Osteoblast (primary cell): ENCODE results near the gene ATG7. TPM values are rescaled to one million over a fixed set of nuclear protein-coding genes. Genes with fewer than 3 reads are reported as not detected.

ENCODE experiments used
- DNase-seq: peaks from one replicate; pipeline ENCODE4 v3.0.0; 2011; ENCODE audit warnings: low spot score, mixed read lengths; ENCODE audit not compliant: insufficient read length; ENCODE audit errors: missing footprints
- H2AFZ ChIP-seq: 2 replicates; pipeline ENCODE4 v1.6.0; 2011; ENCODE audit warnings: mild to moderate bottlenecking, low read length
- H3K27ac ChIP-seq: 2 replicates; pipeline ENCODE4 v1.5.1; 2011; ENCODE audit warnings: mild to moderate bottlenecking, low read depth, low read length, moderate library complexity
- H3K27me3 ChIP-seq: 2 replicates; pipeline ENCODE4 v1.6.0; 2012; ENCODE audit warnings: mild to moderate bottlenecking, control low read depth, inconsistent platforms, low read length, moderate library complexity; ENCODE audit not compliant: insufficient read depth
- H3K36me3 ChIP-seq: 2 replicates; pipeline ENCODE4 v1.5.1; 2011; ENCODE audit warnings: mild to moderate bottlenecking, low read length, control low read depth, moderate library complexity; ENCODE audit not compliant: insufficient read depth
- H3K4me1 ChIP-seq: 2 replicates; pipeline ENCODE4 v1.5.1; 2011; ENCODE audit warnings: mild to moderate bottlenecking, low read length, control low read depth, moderate library complexity; ENCODE audit not compliant: insufficient read depth
- H3K4me2 ChIP-seq: 2 replicates; pipeline ENCODE4 v1.6.0; 2011; ENCODE audit warnings: mild to moderate bottlenecking, low read length; ENCODE audit not compliant: insufficient read depth
- H3K4me3 ChIP-seq: fragments of 200-600 bp; sonication (generic); 3 replicates; pipeline ENCODE4 v1.5.1; 2012; ENCODE audit warnings: mild to moderate bottlenecking, low read length, inconsistent platforms; ENCODE audit not compliant: insufficient read depth
- H3K79me2 ChIP-seq: 2 replicates; pipeline ENCODE4 v1.6.0; 2012; ENCODE audit warnings: mild to moderate bottlenecking, low read length, control low read depth, inconsistent platforms; ENCODE audit not compliant: insufficient read depth
- H3K9me3 ChIP-seq: 2 replicates; pipeline ENCODE4 v1.5.1; 2011; ENCODE audit warnings: low read depth, low read length, control low read depth
- H4K20me1 ChIP-seq: 2 replicates; pipeline ENCODE4 v1.6.0; 2012; ENCODE audit warnings: mild to moderate bottlenecking, low read length, control low read depth; ENCODE audit not compliant: insufficient read depth
- total RNA-seq: library from RNA; depleted of rRNA; stranded (reverse); fragments of >200 nt; gene quantifications from 2 replicates; pipeline ENCODE4 v1.2.3, GENCODE V29; 2012
- TF ChIP-seq, protein P1 (sequence below): IDR thresholded peaks from 2 replicates; pipeline ENCODE4 v1.5.1; 2011; ENCODE audit warnings: mild to moderate bottlenecking, low read depth, low read length, moderate library complexity; ENCODE audit errors: extremely low read depth

ATG7 gene
- total RNA-seq, 1 donor, result 93.4 TPM

DNA sequence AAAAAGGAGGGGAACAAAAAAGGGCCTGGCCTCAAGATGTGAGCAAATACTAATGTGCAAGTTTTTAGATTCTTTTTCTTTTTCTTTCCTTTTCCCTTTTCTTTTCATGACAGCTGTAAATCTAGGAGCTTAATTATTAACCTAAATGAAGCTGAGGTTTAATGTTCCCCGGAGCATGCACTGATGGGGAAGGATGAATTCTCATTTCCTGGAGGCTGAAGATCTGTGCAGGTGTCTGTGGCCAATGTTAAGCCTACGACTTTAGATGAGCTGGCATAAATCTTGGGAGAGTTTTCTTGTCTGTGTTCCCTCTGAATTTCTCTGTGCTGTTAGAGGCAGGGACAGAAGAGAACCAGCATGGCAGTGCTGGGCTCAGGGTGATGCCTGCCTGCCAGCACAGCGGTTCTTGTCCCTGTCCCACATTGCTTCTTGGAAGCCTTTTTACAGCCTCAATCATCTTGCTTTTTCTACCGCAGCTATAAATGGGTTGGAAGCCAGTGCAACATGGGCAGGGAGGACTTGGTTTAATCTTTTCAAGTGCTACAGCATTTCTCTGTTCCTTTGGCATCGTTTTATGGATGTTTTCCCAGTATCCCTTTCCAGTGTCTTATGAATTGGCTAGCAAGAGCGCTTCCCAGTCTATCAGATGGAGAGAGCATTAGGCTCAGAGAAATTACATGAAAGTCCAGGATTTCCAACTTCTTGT is 119.1 kb downstream of the ATG7 start:
- Histone ChIP-seq H2AFZ (no peak overlapping the region), H3K4me1 (peaks cover 42% of the 10 kb centered on the region), H3K79me2 (peaks cover 4% of the 10 kb centered on the region), H4K20me1 (no peaks in the 10 kb centered on the region), H3K36me3 (no peaks in the 10 kb centered on the region), H3K9me3 (no peaks in the 10 kb centered on the region), H3K4me2 (no peak overlapping the region), H3K4me3 (no peak overlapping the region), H3K27me3 (no peaks in the 10 kb centered on the region), H3K27ac (peak overlapping the region; percentile 42)
- DNase-seq, result no peak
- TF ChIP-seq, protein P1, sequence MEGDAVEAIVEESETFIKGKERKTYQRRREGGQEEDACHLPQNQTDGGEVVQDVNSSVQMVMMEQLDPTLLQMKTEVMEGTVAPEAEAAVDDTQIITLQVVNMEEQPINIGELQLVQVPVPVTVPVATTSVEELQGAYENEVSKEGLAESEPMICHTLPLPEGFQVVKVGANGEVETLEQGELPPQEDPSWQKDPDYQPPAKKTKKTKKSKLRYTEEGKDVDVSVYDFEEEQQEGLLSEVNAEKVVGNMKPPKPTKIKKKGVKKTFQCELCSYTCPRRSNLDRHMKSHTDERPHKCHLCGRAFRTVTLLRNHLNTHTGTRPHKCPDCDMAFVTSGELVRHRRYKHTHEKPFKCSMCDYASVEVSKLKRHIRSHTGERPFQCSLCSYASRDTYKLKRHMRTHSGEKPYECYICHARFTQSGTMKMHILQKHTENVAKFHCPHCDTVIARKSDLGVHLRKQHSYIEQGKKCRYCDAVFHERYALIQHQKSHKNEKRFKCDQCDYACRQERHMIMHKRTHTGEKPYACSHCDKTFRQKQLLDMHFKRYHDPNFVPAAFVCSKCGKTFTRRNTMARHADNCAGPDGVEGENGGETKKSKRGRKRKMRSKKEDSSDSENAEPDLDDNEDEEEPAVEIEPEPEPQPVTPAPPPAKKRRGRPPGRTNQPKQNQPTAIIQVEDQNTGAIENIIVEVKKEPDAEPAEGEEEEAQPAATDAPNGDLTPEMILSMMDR, result no peak

DNA sequence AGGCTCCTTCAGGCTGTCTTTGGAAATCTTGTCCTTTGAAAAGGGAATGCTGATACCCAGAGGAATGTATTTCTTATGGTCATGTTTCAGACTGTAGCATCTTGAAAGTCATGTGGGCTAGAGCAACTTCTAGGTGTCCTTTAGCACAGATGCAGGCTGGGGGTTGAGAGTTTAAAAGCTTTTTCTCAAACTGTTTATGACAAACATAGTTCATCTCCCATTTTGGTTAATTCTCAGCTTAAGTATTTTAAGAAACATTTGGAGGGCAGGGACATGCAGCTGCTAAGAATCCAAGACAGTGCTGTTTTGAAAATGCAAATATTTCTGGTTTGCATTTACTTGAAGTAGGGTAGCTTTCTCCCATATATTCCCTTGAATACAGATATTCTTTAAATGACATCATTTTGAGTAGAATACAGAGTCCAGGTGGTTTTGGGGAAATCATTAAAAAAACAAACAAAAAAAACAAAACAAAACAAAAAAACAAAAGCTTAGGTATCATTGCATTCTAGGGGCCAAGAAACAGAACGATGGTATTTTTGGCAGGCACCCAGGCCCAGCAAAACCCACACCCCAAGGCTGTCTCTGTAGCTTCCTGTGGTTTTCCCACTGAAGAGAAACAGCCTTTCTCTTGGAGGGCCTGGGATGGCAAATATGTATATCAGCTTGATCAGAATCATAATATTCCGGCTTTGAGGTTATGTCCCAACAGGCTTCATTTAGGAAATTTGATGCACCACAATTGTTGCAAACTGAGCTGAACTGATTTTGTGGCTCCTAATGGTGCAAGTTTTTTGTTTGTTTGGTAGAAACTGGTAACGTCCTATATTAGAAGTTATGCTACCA is 120.0 kb downstream of the ATG7 start:
- Histone ChIP-seq H4K20me1 (no peaks in the 10 kb centered on the region), H2AFZ (no peak overlapping the region), H3K79me2 (peaks cover 4% of the 10 kb centered on the region), H3K4me1 (peaks cover 38% of the 10 kb centered on the region), H3K27ac (peak overlapping the region; percentile 42), H3K9me3 (no peaks in the 10 kb centered on the region), H3K4me2 (no peak overlapping the region), H3K4me3 (no peak overlapping the region), H3K36me3 (no peaks in the 10 kb centered on the region), H3K27me3 (no peaks in the 10 kb centered on the region)
- TF ChIP-seq, protein P1, result no peak
- no peak for DNase-seq

DNA sequence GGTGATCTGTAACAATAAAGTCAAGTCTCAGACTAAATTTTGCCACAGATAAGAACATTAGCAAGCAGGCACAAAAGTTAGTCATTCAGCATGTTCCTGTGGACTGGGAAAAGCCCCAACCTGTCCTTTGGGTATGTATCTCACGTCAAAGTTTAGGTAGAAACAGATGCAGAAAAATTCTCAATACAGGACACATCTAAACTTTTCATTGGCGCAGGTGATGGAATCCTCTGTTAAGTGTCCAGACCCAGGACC is 120.6 kb downstream of the ATG7 start:
- H3K4me3 ChIP-seq, result no peak overlapping the region
- H3K4me2 ChIP-seq, result no peak overlapping the region
- peak overlapping the region; percentile 42 for H3K27ac ChIP-seq
- no peaks in the 10 kb centered on the region for H3K36me3 ChIP-seq
- no peaks in the 10 kb centered on the region for H4K20me1 ChIP-seq
- DNase-seq, result no peak
- peaks cover 38% of the 10 kb centered on the region for H3K4me1 ChIP-seq
- H3K79me2 ChIP-seq, result peaks cover 4% of the 10 kb centered on the region
- H3K27me3 ChIP-seq, result no peaks in the 10 kb centered on the region
- TF ChIP-seq, protein P1, result no peak
- no peaks in the 10 kb centered on the region for H3K9me3 ChIP-seq
- no peak overlapping the region for H2AFZ ChIP-seq

DNA sequence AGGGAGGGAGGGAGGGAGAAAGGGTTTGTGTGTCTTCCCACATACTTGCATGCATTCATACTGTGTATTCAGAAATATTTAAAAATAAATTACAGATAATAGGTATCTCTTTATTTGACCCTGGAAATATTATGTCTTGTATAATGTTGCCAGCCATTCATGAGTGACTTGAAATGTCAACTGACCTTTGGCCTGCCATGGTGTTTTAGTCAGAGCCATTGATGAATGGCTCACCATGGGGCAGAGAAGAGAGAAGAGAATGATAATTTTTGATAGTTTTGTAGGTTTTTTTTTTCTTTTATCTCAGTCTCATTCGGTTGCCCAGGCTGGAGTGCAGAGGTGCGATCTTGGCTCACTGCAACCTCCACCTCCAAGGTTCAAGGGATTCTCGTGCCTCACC is 121.2 kb downstream of the ATG7 start:
- Histone ChIP-seq H3K27ac (no peak overlapping the region), H4K20me1 (no peaks in the 10 kb centered on the region), H3K4me2 (no peak overlapping the region)

More for the DNA sequence above, 121.2 kb downstream of the ATG7 start:
- no peaks in the 10 kb centered on the region for H3K27me3 ChIP-seq
- TF ChIP-seq, protein P1, result no peak
- H3K79me2 ChIP-seq, result peaks cover 4% of the 10 kb centered on the region
- no peak for DNase-seq
- H2AFZ ChIP-seq, result no peak overlapping the region
- no peaks in the 10 kb centered on the region for H3K36me3 ChIP-seq
- H3K4me3 ChIP-seq, result no peak overlapping the region
- peaks cover 38% of the 10 kb centered on the region for H3K4me1 ChIP-seq
- no peaks in the 10 kb centered on the region for H3K9me3 ChIP-seq
